Panc1 (cell line): ENCODE data around the gene ASCC2.

Experiments
- POLR2AphosphoS5 ChIP-seq: IDR thresholded peaks from 2 replicates; pipeline ENCODE4 v1.6.1; 2012; ENCODE audit warnings: mild to moderate bottlenecking, low read depth, low read length, moderate library complexity
- TCF7L2 ChIP-seq: IDR thresholded peaks from 2 replicates; pipeline ENCODE4 v1.6.1; 2011; ENCODE audit warnings: mild to moderate bottlenecking, low read depth, low read length, inconsistent platforms
- TF ChIP-seq, protein P1 (sequence below): fragments of 450-650 bp; IDR thresholded peaks from 2 replicates; pipeline ENCODE4 v1.5.1; 2017; ENCODE audit warnings: mild to moderate bottlenecking
- TF ChIP-seq, protein P2 (sequence below), 2 experiments: IDR thresholded peaks; 2 replicates each; pipeline ENCODE4 v1.6.1; 2011 to 2012; ENCODE audit warnings: low read depth in 2 of 2, control low read depth in 1 of 2, low read length in 1 of 2, mild to moderate bottlenecking in 1 of 2, moderate library complexity in 1 of 2; ENCODE audit not compliant: insufficient read depth in 1 of 2

DNA sequence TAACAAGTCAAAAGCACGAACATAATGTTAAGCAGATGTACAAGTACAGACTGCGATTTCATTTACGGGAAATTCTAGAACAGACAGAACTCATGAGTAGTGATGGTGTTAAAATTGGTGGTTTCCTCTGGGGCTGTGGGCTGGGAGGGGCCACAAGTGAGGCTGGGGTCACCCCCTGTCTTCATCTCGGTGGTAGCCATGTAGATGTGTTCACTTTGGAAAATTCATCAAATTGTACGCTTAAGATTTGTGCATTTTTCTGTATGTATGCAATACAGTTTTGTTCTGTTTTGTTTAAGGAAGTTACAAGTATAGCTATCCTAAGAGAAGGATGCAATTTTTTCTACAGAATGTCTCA is 504 bp upstream of the ASCC2 start:
- TF ChIP-seq, protein P1, sequence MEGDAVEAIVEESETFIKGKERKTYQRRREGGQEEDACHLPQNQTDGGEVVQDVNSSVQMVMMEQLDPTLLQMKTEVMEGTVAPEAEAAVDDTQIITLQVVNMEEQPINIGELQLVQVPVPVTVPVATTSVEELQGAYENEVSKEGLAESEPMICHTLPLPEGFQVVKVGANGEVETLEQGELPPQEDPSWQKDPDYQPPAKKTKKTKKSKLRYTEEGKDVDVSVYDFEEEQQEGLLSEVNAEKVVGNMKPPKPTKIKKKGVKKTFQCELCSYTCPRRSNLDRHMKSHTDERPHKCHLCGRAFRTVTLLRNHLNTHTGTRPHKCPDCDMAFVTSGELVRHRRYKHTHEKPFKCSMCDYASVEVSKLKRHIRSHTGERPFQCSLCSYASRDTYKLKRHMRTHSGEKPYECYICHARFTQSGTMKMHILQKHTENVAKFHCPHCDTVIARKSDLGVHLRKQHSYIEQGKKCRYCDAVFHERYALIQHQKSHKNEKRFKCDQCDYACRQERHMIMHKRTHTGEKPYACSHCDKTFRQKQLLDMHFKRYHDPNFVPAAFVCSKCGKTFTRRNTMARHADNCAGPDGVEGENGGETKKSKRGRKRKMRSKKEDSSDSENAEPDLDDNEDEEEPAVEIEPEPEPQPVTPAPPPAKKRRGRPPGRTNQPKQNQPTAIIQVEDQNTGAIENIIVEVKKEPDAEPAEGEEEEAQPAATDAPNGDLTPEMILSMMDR, result no peak
- TF ChIP-seq TCF7L2 (no peak), POLR2AphosphoS5 (no peak)
- TF ChIP-seq, protein P2, sequence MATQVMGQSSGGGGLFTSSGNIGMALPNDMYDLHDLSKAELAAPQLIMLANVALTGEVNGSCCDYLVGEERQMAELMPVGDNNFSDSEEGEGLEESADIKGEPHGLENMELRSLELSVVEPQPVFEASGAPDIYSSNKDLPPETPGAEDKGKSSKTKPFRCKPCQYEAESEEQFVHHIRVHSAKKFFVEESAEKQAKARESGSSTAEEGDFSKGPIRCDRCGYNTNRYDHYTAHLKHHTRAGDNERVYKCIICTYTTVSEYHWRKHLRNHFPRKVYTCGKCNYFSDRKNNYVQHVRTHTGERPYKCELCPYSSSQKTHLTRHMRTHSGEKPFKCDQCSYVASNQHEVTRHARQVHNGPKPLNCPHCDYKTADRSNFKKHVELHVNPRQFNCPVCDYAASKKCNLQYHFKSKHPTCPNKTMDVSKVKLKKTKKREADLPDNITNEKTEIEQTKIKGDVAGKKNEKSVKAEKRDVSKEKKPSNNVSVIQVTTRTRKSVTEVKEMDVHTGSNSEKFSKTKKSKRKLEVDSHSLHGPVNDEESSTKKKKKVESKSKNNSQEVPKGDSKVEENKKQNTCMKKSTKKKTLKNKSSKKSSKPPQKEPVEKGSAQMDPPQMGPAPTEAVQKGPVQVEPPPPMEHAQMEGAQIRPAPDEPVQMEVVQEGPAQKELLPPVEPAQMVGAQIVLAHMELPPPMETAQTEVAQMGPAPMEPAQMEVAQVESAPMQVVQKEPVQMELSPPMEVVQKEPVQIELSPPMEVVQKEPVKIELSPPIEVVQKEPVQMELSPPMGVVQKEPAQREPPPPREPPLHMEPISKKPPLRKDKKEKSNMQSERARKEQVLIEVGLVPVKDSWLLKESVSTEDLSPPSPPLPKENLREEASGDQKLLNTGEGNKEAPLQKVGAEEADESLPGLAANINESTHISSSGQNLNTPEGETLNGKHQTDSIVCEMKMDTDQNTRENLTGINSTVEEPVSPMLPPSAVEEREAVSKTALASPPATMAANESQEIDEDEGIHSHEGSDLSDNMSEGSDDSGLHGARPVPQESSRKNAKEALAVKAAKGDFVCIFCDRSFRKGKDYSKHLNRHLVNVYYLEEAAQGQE (IDR thresholded peaks at IDR 0.05; ENCODE audit: insufficient read depth in 1 of 2, low read depth in 2 of 2, low read length in 1 of 2), result no peak
